Hepatocyte (in vitro differentiated cells): ENCODE measurements around the gene CTNNA2.

ENCODE experiments used
- CTCF ChIP-seq: fragments of 200-600 bp; sonication (generic); IDR thresholded peaks from 2 replicates; pipeline ENCODE4 v1.5.1; 2016; ENCODE audit warnings: antibody characterized with exemption, mild to moderate bottlenecking; ENCODE audit not compliant: poor library complexity
- EZH2 ChIP-seq: fragments of 200-600 bp; sonication (generic); IDR thresholded peaks from 2 replicates; pipeline ENCODE4 v1.6.1; 2016; ENCODE audit warnings: antibody characterized with exemption, mild to moderate bottlenecking, borderline replicate concordance
- EZH2phosphoT487 ChIP-seq: fragments of 200-600 bp; sonication (generic); IDR thresholded peaks from one replicate; pipeline ENCODE4 v1.6.1; 2018; ENCODE audit warnings: antibody characterized with exemption, mild to moderate bottlenecking, low read depth, moderate library complexity; ENCODE audit not compliant: unreplicated experiment, severe bottlenecking

GRCh38 chr2:79980816-79981215, 468.0 kb downstream of the CTNNA2 start:
- TF ChIP-seq CTCF (no peak), EZH2 (no peak), EZH2phosphoT487 (no peak)
